ENCODE measurements around the gene FARS2. TPM values are rescaled to one million over a fixed set of nuclear protein-coding genes. Genes with fewer than 3 reads are reported as not detected.

The FARS2 gene
- total and polyA plus RNA-seq, 9 of the 15 experiments (the other 6 are each of a cell fraction or from before 2014, with no cell fraction given): 16.5 to 62.2 (median 27.0) TPM

- BruUV-seq (replicated peaks): no TSS peak
- H3K27me3 ChIP-seq (ENCODE audit: control insufficient read depth in 2 of 2, insufficient read depth in 2 of 2, low read length in 2 of 2): no peaks in the 10 kb centered on the region
- H3K9me3 ChIP-seq (replicated peaks; ENCODE audit: control insufficient read depth, insufficient read depth, low read depth, low read length): no peaks in the 10 kb centered on the region; the same call in 1 of the 2 replicates
- TF ChIP-seq GMEB1 (CRISPR knock-in tag; IDR thresholded peaks at IDR 0.05): no peak
- peak in 1 of 3 experiments; percentile 13; a peak in 1 of 6 replicates for TF ChIP-seq CTCF (IDR thresholded peaks at IDR 0.05 in 2 of 3, conservative IDR thresholded peaks at IDR 0.05 in 1 of 3; ENCODE audit: insufficient read depth in 2 of 3, low read depth in 1 of 3, low read length in 3 of 3)
- in situ Hi-C loops (cut with MboI): no loop called here
- no peaks in the 10 kb centered on the region for H3K9me1 ChIP-seq (ENCODE audit: control insufficient read depth, insufficient read depth, low read length)
- intact Hi-C loops (cut with micrococcal nuclease): no loop called here
- no peaks in the 10 kb centered on the region for H3K36me3 ChIP-seq (ENCODE audit: control insufficient read depth, insufficient read depth, low read length)
- no peak overlapping the region for H3K9ac ChIP-seq (ENCODE audit: insufficient read depth in 1 of 2, low read depth in 2 of 2, low read length in 2 of 2)
- ChIA-PET CTCF (ENCODE audit: low intra/inter-chr PET ratio) (no interaction called here), POLR2A (no interaction called here)
- H3K4me1 ChIP-seq (replicated peaks in 1 of 2; ENCODE audit: control insufficient read depth in 2 of 2, insufficient read depth in 2 of 2, low read length in 2 of 2): no peaks in the 10 kb centered on the region
- DNase-seq (ENCODE audit: extremely low read depth in 1 of 4, low spot score in 3 of 4) (no peak), ATAC-seq (0 out of 3 replicates have a peak, but pooled peaks have one; percentile 25), FAIRE-seq (peak; percentile 58)
- H4K20me1 ChIP-seq (replicated peaks; ENCODE audit: control insufficient read depth, insufficient read depth, low read length): no peaks in the 10 kb centered on the region
- no peak overlapping the region for H2AFZ ChIP-seq (ENCODE audit: low read depth, low read length)
- no peak overlapping the region for H3K4me3 ChIP-seq
- no peak overlapping the region for H3K27ac ChIP-seq (ENCODE audit: extremely low read depth, low read depth, low read length)
- H3K79me2 ChIP-seq (ENCODE audit: control insufficient read depth, insufficient read depth, low read length): no peaks in the 10 kb centered on the region
- no peak overlapping the region for H3K4me2 ChIP-seq (ENCODE audit: insufficient read depth, low read length)
These were observed 321.4 kb downstream of the FARS2 start for GRCh38 chr6:5582762-5583161.
